Calu3 (cell line): ENCODE measurements around the gene B4GALT5. TPM values are rescaled to one million over a fixed set of nuclear protein-coding genes. Genes with fewer than 3 reads are reported as not detected.

Experiments
- BruUV-seq: library from RNA; stranded (reverse); fragments of 400-500 nt; replicated peaks from 2 replicates; lab custom pipeline; 2021; lab: Mats Ljungman, UMichigan
- CTCF ChIA-PET: fragments of 300-600 bp; sonication (Branson Sonifier 250); formaldehyde crosslinking; loops from one replicate; lab custom pipeline; 2022; ENCODE audit warnings: antibody characterized with exemption; lab: Charles Lee
- DNase-seq: peaks from one replicate; pipeline ENCODE4 v3.0.0; 2022
- H3K27ac Mint-ChIP-seq: one replicate; pipeline ENCODE4 v1.8.0; 2022; ENCODE audit warnings: mixed read lengths; ENCODE audit not compliant: unreplicated experiment
- H3K27me3 Mint-ChIP-seq: one replicate; pipeline ENCODE4 v1.8.0; 2022; ENCODE audit warnings: mixed read lengths; ENCODE audit not compliant: unreplicated experiment
- H3K36me3 Mint-ChIP-seq: one replicate; pipeline ENCODE4 v1.8.0; 2022; ENCODE audit warnings: mild to moderate bottlenecking, moderate library complexity, mixed read lengths; ENCODE audit not compliant: insufficient read depth, unreplicated experiment
- H3K4me1 Mint-ChIP-seq: one replicate; pipeline ENCODE4 v1.8.0; 2022; ENCODE audit warnings: mild to moderate bottlenecking, low read depth, mixed read lengths; ENCODE audit not compliant: unreplicated experiment
- H3K4me3 Mint-ChIP-seq: one replicate; pipeline ENCODE4 v1.8.0; 2022; ENCODE audit warnings: mild to moderate bottlenecking, low read depth, moderate library complexity, mixed read lengths; ENCODE audit not compliant: unreplicated experiment
- H3K9me3 Mint-ChIP-seq: one replicate; pipeline ENCODE4 v1.8.0; 2022; ENCODE audit warnings: low read depth, mixed read lengths; ENCODE audit not compliant: unreplicated experiment
- CTCF ChIP-seq: fragments of 200-600 bp; IDR thresholded peaks from one replicate; pipeline ENCODE4 v1.8.0; 2022; ENCODE audit warnings: antibody characterized with exemption; ENCODE audit not compliant: unreplicated experiment
- intact Hi-C: fragments of 100-400 bp; cut with micrococcal nuclease; formaldehyde crosslinking; loops from one replicate; pipeline ENCODE4 v1.10.0; 2022; ENCODE audit not compliant: unreplicated experiment
- total RNA-seq: library from RNA; stranded (reverse); gene quantifications from 2 replicates; pipeline ENCODE4 v1.2.3, GENCODE V29; 2022

B4GALT5 gene
- total RNA-seq, 1 experiment from 2014 or later = 117 TPM

GRCh38 chr20:49741977-49742376 lies 28.3 kb upstream of the B4GALT5 start:
- Mint-ChIP-seq H3K27me3 (no peaks in the 10 kb centered on the region), H3K27ac (no peak overlapping the region), H3K4me1 (no peaks in the 10 kb centered on the region), H3K36me3 (no peaks in the 10 kb centered on the region), H3K9me3 (no peaks in the 10 kb centered on the region), H3K4me3 (no peak overlapping the region)
- intact Hi-C loops = no loop called here
- no peak for TF ChIP-seq CTCF
- CTCF ChIA-PET = no interaction called here
- DNase-seq = no peak
- BruUV-seq = no TSS peak

GRCh38 chr20:49740807-49741206 lies 27.1 kb upstream of the B4GALT5 start:
- Mint-ChIP-seq H3K27ac (no peak overlapping the region), H3K4me3 (no peak overlapping the region), H3K36me3 (no peaks in the 10 kb centered on the region), H3K4me1 (no peaks in the 10 kb centered on the region), H3K9me3 (no peaks in the 10 kb centered on the region), H3K27me3 (no peaks in the 10 kb centered on the region)
- DNase-seq = no peak
- CTCF ChIA-PET = interaction anchor here (0.6 to 0.7 kb wide), 4 partner anchors 17 to 712 kb away, joined by 3 to 4 read pairs (median 4); no protein-coding TSS in a partner anchor
- BruUV-seq = no TSS peak
- no peak for TF ChIP-seq CTCF
- intact Hi-C loops = no loop called here

GRCh38 chr20:49739042-49739441 lies 25.4 kb upstream of the B4GALT5 start:
- no TSS peak for BruUV-seq
- no peaks in the 10 kb centered on the region for H3K4me1 Mint-ChIP-seq
- intact Hi-C loops = no loop called here
- H3K27ac Mint-ChIP-seq = no peak overlapping the region
- no peak overlapping the region for H3K4me3 Mint-ChIP-seq
- no peak for DNase-seq
- H3K27me3 Mint-ChIP-seq = no peaks in the 10 kb centered on the region
- TF ChIP-seq CTCF = no peak
- no peaks in the 10 kb centered on the region for H3K9me3 Mint-ChIP-seq
- CTCF ChIA-PET = no interaction called here
- H3K36me3 Mint-ChIP-seq = no peaks in the 10 kb centered on the region

GRCh38 chr20:49737260-49737659 lies 23.6 kb upstream of the B4GALT5 start:
- no peak for TF ChIP-seq CTCF
- no peaks in the 10 kb centered on the region for H3K36me3 Mint-ChIP-seq
- CTCF ChIA-PET = no interaction called here
- BruUV-seq = no TSS peak
- H3K4me3 Mint-ChIP-seq = no peak overlapping the region
- H3K27ac Mint-ChIP-seq = no peak overlapping the region
- no peaks in the 10 kb centered on the region for H3K9me3 Mint-ChIP-seq
- intact Hi-C loops = no loop called here
- no peak for DNase-seq
- H3K27me3 Mint-ChIP-seq = no peaks in the 10 kb centered on the region
- H3K4me1 Mint-ChIP-seq = no peaks in the 10 kb centered on the region
